Measurements from ENCODE around the gene C5orf52.

DNA sequence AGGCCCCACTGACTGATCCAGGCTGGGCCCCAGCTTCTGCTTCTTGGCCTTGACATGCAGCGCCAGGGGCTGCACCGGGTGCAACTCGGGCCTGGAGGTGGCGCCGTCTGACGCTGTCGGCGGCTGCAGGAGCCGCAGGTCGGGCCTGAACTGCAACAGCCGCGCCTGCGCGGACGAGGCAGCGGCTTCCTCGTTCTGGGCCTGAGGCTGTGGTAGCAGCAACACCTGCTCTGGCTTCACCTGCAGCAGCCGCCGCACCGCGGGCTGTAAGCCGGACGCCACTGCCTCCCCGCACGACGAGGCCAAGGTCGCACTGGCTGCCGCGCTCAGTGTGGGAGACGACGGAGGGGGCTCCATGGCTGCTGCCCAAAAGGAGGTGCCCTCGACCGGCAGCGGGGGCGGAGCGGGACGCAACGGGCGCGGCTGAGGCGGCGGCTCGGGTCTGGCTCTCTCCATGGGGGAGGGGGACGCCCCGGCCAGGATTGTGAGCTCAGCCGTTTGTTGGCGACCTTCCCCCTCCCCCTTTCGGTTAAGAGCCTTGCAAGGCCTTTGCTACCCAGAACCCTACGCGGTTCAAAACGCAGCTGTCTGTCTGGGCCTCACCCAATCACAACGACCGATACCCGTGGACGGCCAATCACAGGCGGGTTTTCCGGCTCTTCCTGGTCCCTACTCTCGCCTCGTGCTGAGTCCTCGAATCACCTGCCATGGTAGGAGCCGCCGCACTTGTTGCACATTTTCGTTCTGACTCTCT lies 19.5 kb upstream of the C5orf52 start:
- TF ChIP-seq ZNF530 (tag by site-specific recombination; IDR thresholded peaks at IDR 0.05; ENCODE audit: low read depth) (no peak), PRDM2 (tag by site-specific recombination; IDR thresholded peaks at IDR 0.05; ENCODE audit: borderline replicate concordance) (no peak), ZNF394 (tag by site-specific recombination; IDR thresholded peaks at IDR 0.05; ENCODE audit: borderline replicate concordance) (no peak)

Data from HEK293 (cell line).